SU-DHL-6 (cell line): ENCODE data around the gene WFDC6.
"Not testable (repeated sequence)": the region's sequence is repeated elsewhere in the genome, so short reads cannot be mapped to it uniquely, and the experiment has no call there.

Experiments
- H2AFZ ChIP-seq: fragments of 200-600 bp; sonication (generic); 2 replicates; pipeline ENCODE4 v1.6.1; 2014; ENCODE audit warnings: low read depth, mild to moderate bottlenecking, moderate library complexity, mixed read lengths, antibody characterized with exemption, low read length; ENCODE audit not compliant: severe bottlenecking
- H3F3A ChIP-seq: fragments of 200-600 bp; shearing (Covaris generic); 2 replicates; pipeline ENCODE4 v1.6.0; 2016; ENCODE audit warnings: antibody characterized with exemption, mild to moderate bottlenecking; ENCODE audit not compliant: insufficient read depth
- H3K27ac ChIP-seq: fragments of 200-600 bp; sonication (generic); 2 replicates; pipeline ENCODE4 v1.5.1; 2016; ENCODE audit warnings: low read depth, mild to moderate bottlenecking, low read length, moderate library complexity, mixed read lengths
- H3K27me3 ChIP-seq: fragments of 200-600 bp; sonication (generic), shearing (Covaris generic); 2 replicates; pipeline ENCODE4 v1.6.0; 2014; ENCODE audit warnings: mild to moderate bottlenecking, low read length
- H3K36me3 ChIP-seq: fragments of 200-600 bp; sonication (generic); 2 replicates; pipeline ENCODE4 v1.6.1; 2014; ENCODE audit warnings: mild to moderate bottlenecking, low read length, mixed read lengths
- H3K4me2 ChIP-seq: fragments of 300-600, 200-600 bp; shearing (Covaris generic), sonication (generic); 2 replicates; pipeline ENCODE4 v1.6.0; 2014; ENCODE audit warnings: low read length, low read depth, mild to moderate bottlenecking; ENCODE audit not compliant: poor library complexity, severe bottlenecking
- H3K4me3 ChIP-seq: fragments of 200-600 bp; sonication (generic); 2 replicates; pipeline ENCODE4 v1.5.1; 2014; ENCODE audit warnings: antibody characterized with exemption, low read length, mild to moderate bottlenecking, mixed read lengths; ENCODE audit not compliant: insufficient read depth, poor library complexity, severe bottlenecking
- H3K79me2 ChIP-seq: fragments of 200-600 bp; sonication (generic); 2 replicates; pipeline ENCODE4 v1.6.1; 2014; ENCODE audit warnings: mild to moderate bottlenecking, low read length, moderate library complexity; ENCODE audit not compliant: insufficient read depth
- H3K9ac ChIP-seq: fragments of 200-600 bp; sonication (generic); 2 replicates; pipeline ENCODE4 v1.7.0; 2014; ENCODE audit warnings: mild to moderate bottlenecking, low read length
- H3K9me2 ChIP-seq: fragments of 200-600 bp; sonication (generic); replicated peaks from 2 replicates; pipeline ENCODE4 v1.6.1; 2014; ENCODE audit warnings: low read length; ENCODE audit not compliant: insufficient read depth
- H3K9me3 ChIP-seq: fragments of 200-600 bp; sonication (generic); 2 replicates; pipeline ENCODE4 v1.6.1; 2014; ENCODE audit warnings: low read length, mixed read lengths; ENCODE audit not compliant: insufficient read depth
- H4K20me1 ChIP-seq: fragments of 200-600 bp; sonication (generic); 2 replicates; pipeline ENCODE4 v1.6.1; 2014; ENCODE audit warnings: low read depth, mild to moderate bottlenecking, antibody characterized with exemption, low read length, moderate library complexity, mixed read lengths
- CTCF ChIP-seq: fragments of 200-600 bp; sonication (generic); IDR thresholded peaks from one replicate; pipeline ENCODE4 v1.5.1; 2017; ENCODE audit warnings: antibody characterized with exemption, mild to moderate bottlenecking, low read length, moderate library complexity; ENCODE audit not compliant: insufficient read depth, poor library complexity, severe bottlenecking
- EZH2phosphoT487 ChIP-seq: fragments of 200-600 bp; sonication (generic), shearing (Covaris generic); conservative IDR thresholded peaks from 2 replicates; pipeline ENCODE4 v1.6.1; 2018; ENCODE audit warnings: mild to moderate bottlenecking, antibody characterized with exemption, low read length, moderate library complexity, mixed read lengths

WFDC6 gene

GRCh38 chr20:45578231-45578630 is 38.9 kb upstream of the WFDC6 start:
- no peak for TF ChIP-seq CTCF
- no peak for TF ChIP-seq EZH2phosphoT487
- no peak overlapping the region for H2AFZ ChIP-seq
- H4K20me1 ChIP-seq = no peaks in the 10 kb centered on the region
- H3K4me3 ChIP-seq = no peak overlapping the region
- no peaks in the 10 kb centered on the region for H3K9me3 ChIP-seq
- no peaks in the 10 kb centered on the region for H3K9me2 ChIP-seq
- H3F3A ChIP-seq = no peaks in the 10 kb centered on the region
- no peak overlapping the region for H3K27ac ChIP-seq
- no peak overlapping the region for H3K4me2 ChIP-seq
- no peaks in the 10 kb centered on the region for H3K27me3 ChIP-seq
- no peak overlapping the region for H3K9ac ChIP-seq
- no peaks in the 10 kb centered on the region for H3K36me3 ChIP-seq
- H3K79me2 ChIP-seq = no peaks in the 10 kb centered on the region

- H3K9ac ChIP-seq = no peak overlapping the region
- no peaks in the 10 kb centered on the region for H3K9me3 ChIP-seq
- H3K79me2 ChIP-seq = no peaks in the 10 kb centered on the region
- no peak overlapping the region for H3K27ac ChIP-seq
- H3K27me3 ChIP-seq = no peaks in the 10 kb centered on the region
- no peak for TF ChIP-seq EZH2phosphoT487
- no peak for TF ChIP-seq CTCF
- no peaks in the 10 kb centered on the region for H3K36me3 ChIP-seq
- H3K4me3 ChIP-seq = no peak overlapping the region
- H3F3A ChIP-seq = no peaks in the 10 kb centered on the region
- no peak overlapping the region for H3K4me2 ChIP-seq
- H4K20me1 ChIP-seq = no peaks in the 10 kb centered on the region
- no peaks in the 10 kb centered on the region for H3K9me2 ChIP-seq
- H2AFZ ChIP-seq = no peak overlapping the region
Observed at GRCh38 chr20:45576995-45577394, 37.7 kb upstream of the WFDC6 start.

- H3K9me2 ChIP-seq = no peaks in the 10 kb centered on the region
- H4K20me1 ChIP-seq = no peaks in the 10 kb centered on the region
- H3K36me3 ChIP-seq = no peaks in the 10 kb centered on the region
- no peaks in the 10 kb centered on the region for H3K79me2 ChIP-seq
- H3K9ac ChIP-seq = no peak overlapping the region
- TF ChIP-seq EZH2phosphoT487 (no peak), CTCF (no peak)
- H3K27ac ChIP-seq = no peak overlapping the region
- no peaks in the 10 kb centered on the region for H3K27me3 ChIP-seq
- H3K9me3 ChIP-seq = no peaks in the 10 kb centered on the region
- no peaks in the 10 kb centered on the region for H3F3A ChIP-seq
- no peak overlapping the region for H3K4me3 ChIP-seq
- no peak overlapping the region for H2AFZ ChIP-seq
- H3K4me2 ChIP-seq = no peak overlapping the region
Observed at GRCh38 chr20:45575931-45576330, 36.6 kb upstream of the WFDC6 start.

- not testable (repeated sequence) for H2AFZ ChIP-seq, H3K36me3 ChIP-seq, H3K9me3 ChIP-seq, H3F3A ChIP-seq, H3K9ac ChIP-seq, H3K9me2 ChIP-seq, H3K27me3 ChIP-seq, H3K4me3 ChIP-seq, H4K20me1 ChIP-seq, H3K4me2 ChIP-seq, H3K27ac ChIP-seq, H3K79me2 ChIP-seq
Observed at GRCh38 chr20:45569650-45570049, 30.4 kb upstream of the WFDC6 start.
